LoVo (cell line): ENCODE measurements around the gene IGF2R.
"Not testable (repeated sequence)": the region's sequence is repeated elsewhere in the genome, so short reads cannot be mapped to it uniquely, and the experiment has no call there.

ENCODE experiments used
- DNase-seq: peaks from one replicate; pipeline ENCODE4 v3.0.0-alpha.2; 2016; ENCODE audit warnings: low spot score

The IGF2R gene

DNA sequence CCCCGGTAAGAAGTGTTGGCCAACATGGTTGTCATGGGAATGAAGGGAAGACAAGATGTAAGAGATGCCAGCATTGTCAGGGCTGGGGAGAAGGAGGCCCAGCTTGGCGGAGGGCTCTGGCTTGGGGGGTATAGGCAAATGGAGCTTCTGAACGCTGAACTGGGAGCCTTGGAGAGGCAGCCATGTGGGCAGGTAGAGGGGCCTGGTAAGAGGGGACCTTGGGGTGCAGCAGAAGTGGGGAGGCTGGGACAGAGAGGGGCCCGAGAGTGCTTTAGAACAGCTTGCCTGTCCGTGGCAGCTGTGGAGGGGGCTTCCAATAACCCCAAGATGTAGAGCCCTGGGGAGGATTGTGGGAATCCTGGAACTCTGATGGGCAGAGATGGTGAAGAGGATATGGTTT, 155.7 kb downstream of the IGF2R start:
- DNase-seq, result no peak

GRCh38 chr6:160125105-160125504, 156.2 kb downstream of the IGF2R start:
- not testable (repeated sequence) for DNase-seq

GRCh38 chr6:160127270-160128124, 158.6 kb downstream of the IGF2R start:
- DNase-seq, result no peak

DNA sequence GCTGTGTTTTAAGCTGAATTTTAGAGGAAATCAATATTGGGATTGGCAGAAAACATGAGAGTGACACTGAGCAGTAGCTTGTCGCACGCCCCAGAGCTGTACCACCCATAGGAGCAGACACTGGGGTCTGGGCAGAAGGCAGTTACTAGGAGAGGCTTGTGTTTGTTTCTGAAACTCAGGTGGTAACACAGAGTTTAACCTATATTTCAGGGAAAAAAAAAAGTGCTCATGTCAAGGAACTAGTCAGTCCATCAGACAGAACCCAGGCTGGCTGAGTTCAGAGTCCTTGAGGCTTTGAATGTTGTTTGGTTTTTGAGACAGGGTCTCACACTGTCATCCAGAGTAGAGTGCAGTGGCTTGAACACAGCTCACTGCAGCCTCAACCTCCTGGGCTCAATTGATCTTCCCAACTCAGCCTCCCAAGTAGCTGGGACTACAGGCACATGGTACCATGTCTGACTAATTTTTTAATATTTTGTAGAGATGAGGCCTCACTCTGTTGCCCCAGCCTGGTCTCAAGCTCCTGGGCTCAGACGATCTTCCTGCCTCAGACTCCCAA, 159.3 kb downstream of the IGF2R start:
- DNase-seq, result no peak

DNA sequence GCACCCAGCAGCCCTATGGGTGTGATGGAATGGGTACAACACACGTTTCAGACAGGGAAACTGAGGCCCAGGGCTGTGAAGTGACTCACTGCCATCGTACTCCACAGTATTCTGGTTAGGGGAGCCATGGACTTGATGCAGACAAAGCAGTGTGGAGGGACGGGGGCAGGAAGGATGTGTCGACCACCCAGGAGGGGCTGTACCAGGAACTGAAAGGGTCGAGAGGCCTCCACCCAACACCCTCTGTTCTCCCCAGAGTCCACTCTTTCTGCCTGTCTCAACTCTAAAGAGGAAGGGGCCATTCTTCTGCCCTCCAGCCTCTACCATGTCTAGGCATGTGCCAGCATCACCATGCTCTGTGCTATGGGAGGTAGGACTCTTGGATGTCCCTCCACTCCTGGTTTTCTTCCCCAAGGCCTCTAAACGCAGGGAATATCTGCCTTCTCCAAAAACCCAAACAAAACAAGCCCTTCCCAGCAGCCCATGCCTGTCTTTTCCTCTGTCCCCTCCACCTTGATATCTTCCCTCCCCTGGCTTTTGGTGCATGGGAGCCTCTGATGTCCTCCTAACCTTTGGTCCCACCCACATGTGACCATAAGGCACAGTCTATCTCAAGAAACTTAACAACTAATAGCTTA, 160.1 kb downstream of the IGF2R start:
- DNase-seq, result no peak

DNA sequence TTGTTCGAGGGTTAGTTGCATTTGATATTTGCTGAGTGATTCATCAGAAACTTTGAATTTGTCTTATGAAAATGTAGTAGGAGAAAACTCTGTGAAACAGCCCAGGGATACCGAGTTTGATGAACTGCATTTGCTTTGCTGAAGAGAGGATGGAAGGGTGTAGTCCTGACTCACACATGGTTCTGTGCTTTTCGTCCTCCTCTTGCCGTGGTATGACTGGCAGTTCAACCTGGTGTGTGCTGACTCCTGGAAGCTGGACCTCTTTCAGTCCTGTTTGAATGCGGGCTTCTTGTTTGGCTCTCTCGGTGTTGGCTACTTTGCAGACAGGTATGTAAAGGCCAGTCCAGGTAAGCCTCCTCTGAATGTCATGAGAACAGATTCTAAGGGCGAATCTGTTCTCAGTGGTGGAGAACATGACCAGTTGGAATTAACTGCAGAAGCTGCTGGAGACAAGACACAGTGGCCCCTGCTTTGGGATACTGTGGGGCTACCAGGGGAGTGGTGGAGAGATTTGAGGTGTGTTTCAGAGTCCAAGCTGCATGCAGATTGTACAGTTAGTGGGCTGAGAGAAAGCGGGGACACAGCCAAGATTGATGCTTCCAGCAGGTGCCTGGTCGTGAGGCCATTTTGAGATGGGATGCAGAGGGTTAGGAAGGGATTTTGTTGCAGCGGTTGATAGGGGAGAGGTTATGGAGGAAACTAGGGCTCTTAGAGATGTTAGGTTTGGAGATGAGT, 161.2 kb downstream of the IGF2R start:
- no peak for DNase-seq

GRCh38 chr6:160130729-160131484, 162.0 kb downstream of the IGF2R start:
- no peak for DNase-seq

- no peak for DNase-seq
These were observed 162.9 kb downstream of the IGF2R start for GRCh38 chr6:160131636-160132296.

DNA sequence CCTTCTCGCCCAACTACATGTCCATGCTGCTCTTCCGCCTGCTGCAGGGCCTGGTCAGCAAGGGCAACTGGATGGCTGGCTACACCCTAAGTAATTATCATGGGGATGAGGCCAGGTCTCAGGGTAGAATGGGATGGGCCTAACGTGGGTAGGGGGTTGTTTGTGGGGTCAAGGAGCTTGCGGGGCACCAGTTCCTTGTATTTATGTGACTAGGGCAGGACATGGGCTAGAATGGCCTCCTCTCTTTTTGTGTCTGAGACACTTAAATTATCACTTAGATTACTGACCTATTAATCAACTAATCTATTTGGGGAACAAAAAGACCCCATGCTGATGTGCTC, 163.4 kb downstream of the IGF2R start:
- DNase-seq, result no peak

DNA sequence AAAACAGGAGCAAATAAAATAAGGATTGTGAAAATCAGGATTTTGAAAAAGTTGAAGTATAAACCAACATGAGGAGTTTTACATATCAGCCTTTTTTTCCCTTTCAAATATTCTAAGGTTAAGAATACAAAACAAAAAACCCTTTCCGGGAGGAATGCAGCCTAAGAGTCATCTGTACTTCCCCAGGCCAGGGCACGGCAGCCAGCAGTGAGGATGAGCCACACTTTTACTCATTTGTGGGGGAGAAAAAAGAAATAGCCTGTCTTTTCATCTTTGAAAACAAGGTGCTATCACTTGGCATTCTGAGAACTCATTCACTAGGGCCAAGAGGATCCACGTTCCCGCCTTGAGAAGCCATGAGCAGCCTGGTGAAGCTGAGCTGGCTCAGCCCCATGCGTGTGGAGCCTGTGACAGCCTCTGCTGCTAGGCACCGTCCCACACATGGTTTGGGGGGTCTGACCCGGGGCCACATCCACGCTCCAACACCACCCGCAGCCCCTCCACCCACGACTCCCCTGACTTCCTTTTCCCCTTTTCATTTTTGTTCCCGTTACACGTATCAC, 164.0 kb downstream of the IGF2R start:
- no peak for DNase-seq

GRCh38 chr6:160133441-160134336, 164.8 kb downstream of the IGF2R start:
- no peak for DNase-seq

- DNase-seq, result not testable (repeated sequence)
These were observed 165.5 kb downstream of the IGF2R start for GRCh38 chr6:160134337-160134751.

- DNase-seq, result no peak
These were observed 166.1 kb downstream of the IGF2R start for GRCh38 chr6:160134779-160135547.

- DNase-seq, result no peak
These were observed 167.2 kb downstream of the IGF2R start for GRCh38 chr6:160135907-160136655.

DNA sequence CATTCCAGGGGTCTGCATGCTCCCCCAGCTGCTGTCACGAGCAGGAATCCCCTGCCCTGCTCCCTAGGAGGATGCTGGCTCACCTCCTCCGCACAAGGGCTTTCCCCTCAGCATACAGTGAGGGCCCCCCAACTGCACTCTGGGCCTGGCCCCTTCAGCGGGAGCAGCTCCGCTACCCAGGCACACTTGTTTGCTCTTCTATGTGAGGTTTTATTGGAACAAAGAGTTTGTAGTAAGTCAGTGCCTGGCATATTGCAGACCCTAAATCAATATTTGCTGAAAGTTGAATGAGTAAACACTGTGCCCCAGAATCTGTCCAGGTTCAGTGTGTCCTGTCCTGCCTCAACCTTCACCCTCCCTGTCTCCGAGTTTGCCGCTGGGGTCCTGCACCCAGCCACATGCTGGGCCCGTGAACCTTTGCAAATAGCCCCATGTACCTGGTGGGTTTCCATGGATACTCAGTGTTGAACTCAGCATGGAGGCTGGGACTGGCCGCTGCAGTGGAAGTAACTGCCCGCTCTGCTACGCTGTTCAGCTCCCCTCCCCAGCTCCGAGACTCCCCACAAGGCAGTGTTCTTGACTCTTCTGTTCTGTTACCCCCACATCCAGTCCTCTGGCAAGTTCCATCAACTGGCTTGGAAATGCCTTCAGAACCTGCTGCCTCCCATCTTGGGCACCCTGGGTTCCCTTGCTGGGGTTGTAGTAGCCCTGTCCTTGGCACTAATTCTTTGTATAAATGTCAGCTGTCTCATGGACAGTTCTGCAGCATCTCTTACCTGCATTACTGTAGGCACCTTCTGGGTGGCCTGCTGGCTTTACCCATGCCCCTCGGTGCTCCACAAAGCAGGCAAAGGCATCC, 168.5 kb downstream of the IGF2R start:
- DNase-seq, result no peak

DNA sequence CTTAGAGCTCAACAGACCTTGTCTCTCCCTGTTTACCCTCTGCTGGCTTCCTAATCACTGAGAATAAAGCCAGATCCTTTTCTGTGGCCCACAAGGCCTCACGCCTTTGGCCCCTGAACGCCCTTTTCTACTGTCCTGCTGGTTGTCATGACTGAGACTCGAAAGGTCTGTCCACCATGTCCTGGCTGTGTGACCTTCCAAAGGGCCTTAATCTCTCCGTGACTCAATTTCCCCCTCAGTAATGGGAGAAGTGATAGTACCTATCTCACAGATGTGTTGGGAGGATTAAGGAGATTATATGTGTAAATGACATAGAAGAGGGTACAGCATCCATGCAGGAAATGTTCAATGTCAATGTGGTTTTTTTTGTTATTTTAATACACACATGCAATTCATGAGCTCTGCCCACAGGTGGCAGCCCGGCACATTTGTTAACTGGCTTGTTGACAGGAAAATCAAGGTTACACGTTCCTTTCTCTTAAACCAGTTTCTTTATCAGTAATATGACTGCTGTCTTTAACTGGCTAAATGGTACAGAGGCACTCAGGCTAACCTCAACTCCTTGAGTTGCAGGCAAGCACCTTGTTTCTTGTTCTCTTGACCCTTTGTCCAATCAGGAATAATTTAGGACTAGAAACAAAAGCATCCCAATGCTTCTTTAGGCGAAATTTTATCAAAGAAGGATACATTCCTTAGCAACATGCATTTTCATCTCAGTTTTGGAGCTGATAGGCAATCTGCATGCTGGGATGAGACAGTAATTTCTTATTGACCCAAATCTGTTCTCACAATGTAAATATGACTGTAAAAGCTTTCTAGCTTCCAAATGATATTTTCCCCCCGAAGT, 169.3 kb downstream of the IGF2R start:
- DNase-seq, result peak; percentile 61
